GM19025 (cell line): ENCODE data around the gene BDKRB2.

Experiments used
- ATAC-seq: cut with Tn5 transposase; IDR thresholded peaks from one replicate; pipeline ENCODE4 v1.9.1; 2021; ENCODE audit warnings: mild to moderate bottlenecking, low read depth, moderate library complexity; ENCODE audit not compliant: unreplicated experiment

Gene BDKRB2

GRCh38 chr14:96246539-96246847, 41.9 kb downstream of the BDKRB2 start:
- ATAC-seq: no peak

- no peak for ATAC-seq
Observed at GRCh38 chr14:96247031-96247430, 42.4 kb downstream of the BDKRB2 start.

DNA sequence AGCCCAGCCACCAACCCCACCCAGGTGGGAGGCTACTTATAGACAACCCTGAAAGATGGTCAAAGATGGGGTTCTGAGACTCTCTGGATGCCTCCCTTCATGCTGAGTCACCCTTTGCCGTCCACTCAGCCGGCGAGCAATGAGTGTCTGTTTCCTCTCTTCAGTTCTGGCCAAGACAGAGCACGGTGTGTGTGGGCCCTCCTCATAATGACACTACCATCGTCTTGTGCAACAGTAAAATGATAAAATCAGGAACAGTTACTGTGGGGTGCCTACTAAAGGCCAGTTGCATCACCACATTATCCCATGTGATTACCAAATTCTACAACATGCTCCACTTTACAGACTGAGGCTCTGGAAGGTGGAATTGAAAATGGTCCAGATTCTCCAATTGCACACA, 44.4 kb downstream of the BDKRB2 start:
- no peak for ATAC-seq

DNA sequence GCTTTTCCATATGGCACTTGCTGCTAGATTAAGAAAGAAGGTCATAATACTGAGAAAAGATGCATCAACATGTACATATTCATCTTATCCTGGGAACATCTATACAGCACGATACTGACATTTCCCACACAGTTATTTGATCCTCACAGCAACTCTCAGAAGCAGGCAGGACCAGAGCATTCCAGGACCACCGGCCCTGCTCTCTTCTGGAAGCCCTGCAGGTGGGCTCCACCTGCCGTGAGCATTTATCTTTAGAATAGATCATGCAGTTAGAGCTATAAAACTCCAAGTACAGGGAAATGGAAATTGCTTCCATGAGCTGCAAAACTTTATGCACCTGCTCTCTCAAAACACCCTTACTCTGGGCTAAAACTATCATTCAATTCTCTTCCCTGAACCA, 45.8 kb downstream of the BDKRB2 start:
- ATAC-seq: no peak

- no peak for ATAC-seq
Observed at GRCh38 chr14:96251656-96252155, 47.1 kb downstream of the BDKRB2 start.

DNA sequence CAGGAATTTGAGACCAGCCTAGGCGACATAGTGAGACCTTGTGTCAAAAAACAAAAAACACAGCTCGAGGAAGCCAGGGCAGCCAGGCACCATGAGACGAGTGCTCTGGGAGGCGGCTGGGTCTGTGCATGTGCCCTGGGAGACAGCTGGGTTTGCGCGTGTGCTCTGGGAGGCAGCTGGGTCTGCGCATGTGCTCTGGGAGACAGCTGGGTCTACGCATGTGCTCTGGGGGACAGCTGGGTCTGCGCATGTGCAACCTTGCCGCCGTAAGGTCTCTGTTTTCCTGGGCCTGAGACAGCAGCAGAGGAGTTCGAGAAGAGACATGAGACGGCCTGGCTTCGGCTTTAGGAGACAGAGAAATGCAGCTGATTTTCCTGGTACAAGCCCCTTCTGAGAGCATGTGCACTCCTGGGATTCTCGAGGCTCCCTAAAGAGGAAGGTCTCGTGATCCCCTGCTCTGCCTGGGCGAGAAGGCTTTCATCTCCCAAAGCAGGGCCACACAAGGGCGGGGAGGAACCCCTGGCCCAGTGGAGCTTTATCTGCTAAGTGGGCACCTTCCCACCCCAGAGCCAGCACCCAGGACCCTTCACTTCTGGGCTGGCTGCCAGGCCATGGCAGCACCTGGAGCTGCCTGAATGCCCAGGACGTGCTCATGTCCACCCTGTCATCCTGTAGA, 47.8 kb downstream of the BDKRB2 start:
- ATAC-seq: no peak

- no peak for ATAC-seq
Observed at GRCh38 chr14:96252999-96253539, 48.4 kb downstream of the BDKRB2 start.

DNA sequence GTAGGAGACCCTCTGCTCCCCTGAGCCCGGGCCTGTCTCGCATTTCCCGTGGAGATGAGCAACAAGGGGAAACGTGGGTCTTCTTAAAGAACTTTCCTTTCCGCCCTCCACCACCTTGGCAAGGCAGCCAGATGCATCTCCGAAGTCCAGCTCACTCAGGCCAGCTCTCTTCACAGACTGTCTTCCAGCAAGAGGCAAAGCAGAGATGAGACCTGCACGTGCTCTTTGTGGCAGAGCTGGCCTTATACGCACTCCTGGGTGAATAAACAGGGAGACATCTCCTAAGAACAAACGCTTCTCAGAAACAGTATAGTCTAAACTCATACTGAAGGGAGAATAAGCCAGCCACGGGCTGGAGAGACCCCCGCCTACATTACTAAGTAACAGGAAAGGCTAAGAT, 50.0 kb downstream of the BDKRB2 start:
- ATAC-seq: no peak

- ATAC-seq: no peak
Observed at GRCh38 chr14:96255501-96256366, 51.1 kb downstream of the BDKRB2 start, which contains the start of gene BDKRB1. TSS of gene BDKRB1 (plus strand) at chr14:96256210. CDS start at chr14:96263683, 7,473 bp downstream.

DNA sequence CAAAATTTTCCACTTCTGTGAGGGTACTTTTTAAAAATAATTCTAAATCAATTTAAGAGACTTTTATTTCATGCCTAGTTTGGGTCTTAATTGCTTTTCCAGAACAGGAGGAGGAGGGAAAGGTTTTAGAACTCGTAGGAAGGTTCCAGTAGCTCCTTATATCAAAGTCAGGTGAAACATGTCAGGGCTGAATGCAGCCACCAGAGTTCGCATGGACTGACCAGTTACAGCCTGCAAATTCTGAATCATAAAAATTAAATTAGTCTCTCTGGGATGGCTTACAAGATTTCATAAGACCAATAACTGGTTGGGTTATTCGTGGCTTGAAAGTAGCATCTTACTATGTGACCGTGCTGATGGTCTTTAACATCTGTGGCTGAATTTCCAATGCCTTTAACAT, 51.8 kb downstream of the BDKRB2 start:
- ATAC-seq: no peak

DNA sequence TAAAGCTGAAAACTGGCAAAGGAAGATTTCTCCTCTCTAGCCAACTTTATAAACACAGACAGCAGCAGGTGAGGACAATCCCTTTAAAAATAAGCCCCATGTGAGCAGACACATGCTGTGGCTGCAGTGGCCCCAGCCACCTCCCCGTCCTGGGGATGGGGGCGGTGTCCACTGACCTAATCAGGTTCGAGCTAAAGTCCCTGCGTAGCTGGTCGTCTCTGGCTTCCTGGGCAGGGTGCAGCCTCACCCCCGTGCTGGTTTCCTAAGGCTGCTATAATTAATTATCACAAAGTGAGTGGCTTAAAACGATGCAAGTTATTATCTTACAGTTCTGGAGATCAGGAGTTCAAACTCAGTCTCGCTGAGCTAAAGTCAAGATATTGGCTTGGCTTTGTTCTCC, 52.4 kb downstream of the BDKRB2 start:
- no peak for ATAC-seq

DNA sequence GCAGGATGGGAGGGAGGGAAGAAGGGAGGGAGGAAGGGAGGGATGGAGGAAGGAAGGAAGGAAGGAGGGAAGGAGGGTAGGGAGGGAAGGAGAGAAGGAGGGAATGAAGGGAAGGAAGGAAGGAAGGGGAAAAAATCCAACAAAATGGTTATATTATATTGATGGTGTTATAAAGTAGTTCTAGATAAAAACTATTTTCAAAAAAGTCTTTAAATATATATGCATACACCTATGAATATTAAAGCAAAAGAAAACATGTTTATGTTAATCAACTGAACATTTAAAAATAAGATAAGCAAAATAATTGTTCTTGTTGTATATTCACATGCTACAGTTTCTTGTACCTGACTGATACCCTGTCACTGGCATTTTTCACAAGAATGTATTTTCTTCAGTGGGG, 53.3 kb downstream of the BDKRB2 start:
- ATAC-seq: no peak

- ATAC-seq: no peak
Observed at GRCh38 chr14:96260341-96260821, 55.7 kb downstream of the BDKRB2 start.

DNA sequence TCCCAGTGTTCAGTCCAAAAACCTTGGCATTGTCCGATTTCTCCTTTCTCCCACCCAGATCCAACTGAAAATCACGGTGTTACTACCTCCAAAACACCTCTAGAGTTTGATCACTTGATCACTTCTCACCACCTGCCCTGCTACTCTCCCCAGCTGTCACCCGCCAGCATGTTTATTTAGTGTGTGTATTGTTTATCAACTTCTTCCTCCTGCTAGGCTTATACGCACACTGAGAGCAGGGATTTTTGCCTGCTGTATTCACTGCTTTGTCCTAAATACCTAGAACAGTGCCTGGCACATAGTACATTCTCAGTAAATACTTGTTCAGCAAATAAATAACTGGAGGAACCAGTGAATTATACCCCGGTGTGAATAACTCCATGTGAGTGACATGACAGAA, 56.4 kb downstream of the BDKRB2 start:
- ATAC-seq: no peak

DNA sequence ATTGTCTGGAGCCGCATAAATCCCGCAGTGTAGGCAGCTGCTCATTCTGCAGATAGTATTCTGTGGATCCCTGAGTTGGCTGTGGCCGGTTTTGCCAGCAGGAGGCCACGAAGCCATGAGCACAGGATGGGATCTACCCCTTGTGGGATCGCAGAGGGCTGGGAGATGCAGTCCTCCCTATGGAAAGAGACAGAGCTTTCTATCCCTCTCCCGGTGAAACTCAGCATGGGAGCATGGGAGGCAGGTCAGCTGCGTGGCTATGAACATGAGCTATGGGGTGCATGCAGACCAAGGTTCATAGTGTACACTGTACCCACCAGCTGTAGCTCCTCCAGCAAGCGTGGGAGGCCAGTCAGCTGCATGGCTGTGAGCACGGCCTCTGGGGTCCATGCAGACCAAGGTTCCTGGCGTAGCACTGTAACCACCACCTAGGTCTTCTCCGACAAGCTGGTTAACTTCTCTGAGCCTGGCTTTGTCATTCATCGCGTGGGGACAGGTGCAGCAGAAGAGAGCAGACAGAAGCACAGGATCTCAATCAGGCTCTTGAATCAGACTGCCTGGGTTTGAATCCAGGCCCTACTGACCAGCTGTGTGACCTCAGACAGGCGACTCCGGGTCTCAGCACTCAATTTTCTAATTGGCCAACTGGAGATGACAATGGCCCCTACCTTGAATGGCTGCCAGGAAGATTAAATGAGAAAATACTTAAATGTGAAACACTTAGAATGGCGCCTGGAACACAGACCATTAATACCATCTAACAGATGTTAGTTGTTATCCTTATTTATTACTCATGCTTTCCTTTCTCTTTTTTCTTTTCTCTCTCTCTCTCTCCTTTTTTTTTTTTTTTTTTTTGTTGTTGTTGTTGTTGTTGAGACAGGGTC, 57.4 kb downstream of the BDKRB2 start:
- no peak for ATAC-seq

DNA sequence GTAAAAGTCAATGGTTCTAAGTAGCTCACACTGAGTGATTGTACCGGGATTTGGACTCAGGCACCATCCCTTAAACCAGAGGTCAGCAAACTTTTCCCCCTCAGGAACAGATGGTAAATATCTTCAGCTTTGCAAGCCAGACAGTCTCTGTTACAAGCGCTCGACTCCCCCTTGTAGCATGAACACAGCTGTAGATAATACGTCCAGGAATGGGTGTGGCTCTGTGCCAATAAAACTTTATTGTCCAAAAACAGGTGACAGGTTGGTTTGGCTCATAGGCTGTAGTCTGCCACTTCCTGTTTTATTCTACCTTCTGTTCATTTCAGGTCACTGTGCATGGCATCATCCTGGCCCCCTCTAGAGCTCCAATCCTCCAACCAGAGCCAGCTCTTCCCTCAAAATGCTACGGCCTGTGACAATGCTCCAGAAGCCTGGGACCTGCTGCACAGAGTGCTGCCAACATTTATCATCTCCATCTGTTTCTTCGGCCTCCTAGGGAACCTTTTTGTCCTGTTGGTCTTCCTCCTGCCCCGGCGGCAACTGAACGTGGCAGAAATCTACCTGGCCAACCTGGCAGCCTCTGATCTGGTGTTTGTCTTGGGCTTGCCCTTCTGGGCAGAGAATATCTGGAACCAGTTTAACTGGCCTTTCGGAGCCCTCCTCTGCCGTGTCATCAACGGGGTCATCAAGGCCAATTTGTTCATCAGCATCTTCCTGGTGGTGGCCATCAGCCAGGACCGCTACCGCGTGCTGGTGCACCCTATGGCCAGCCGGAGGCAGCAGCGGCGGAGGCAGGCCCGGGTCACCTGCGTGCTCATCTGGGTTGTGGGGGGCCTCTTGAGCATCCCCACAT, 58.9 kb downstream of the BDKRB2 start:
- ATAC-seq: no peak

GRCh38 chr14:96264200-96264553, 59.5 kb downstream of the BDKRB2 start:
- no peak for ATAC-seq

DNA sequence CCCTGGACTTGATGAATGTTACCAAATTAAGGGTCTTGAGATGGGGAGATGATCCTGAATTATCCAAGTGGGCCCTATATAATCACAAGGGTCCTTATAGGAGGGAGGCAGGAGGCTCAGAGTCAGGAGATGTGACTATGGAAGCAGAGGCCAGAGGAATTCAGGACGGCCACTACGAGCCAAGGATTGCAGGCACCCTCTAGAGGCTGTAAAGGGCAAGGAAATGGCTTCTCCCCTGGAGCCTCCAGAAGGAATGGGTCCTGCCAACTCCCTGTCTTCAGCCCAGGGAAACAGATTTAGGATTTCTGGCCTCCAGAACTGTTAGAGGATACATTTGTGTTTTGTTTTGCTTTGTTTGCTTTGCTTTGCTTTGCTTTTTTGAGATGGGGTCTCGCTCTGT, 60.2 kb downstream of the BDKRB2 start:
- ATAC-seq: no peak

GRCh38 chr14:96265383-96266095, 60.9 kb downstream of the BDKRB2 start:
- ATAC-seq: no peak
